ENCODE data around the gene CBFB. TPM values are rescaled to one million over a fixed set of nuclear protein-coding genes. Genes with fewer than 3 reads are reported as not detected.

The CBFB gene
- total and polyA plus RNA-seq, 2 experiments from 2014 or later = 47.4 to 59.0 TPM

GRCh38 chr16:67128417-67128816, 99.5 kb downstream of the CBFB start:
- Histone ChIP-seq H3K79me2 (no peaks in the 10 kb centered on the region), H3K27me3 (no peaks in the 10 kb centered on the region), H2AFZ (no peak overlapping the region), H3K4me2 (no peak overlapping the region), H3K9me2 (replicated peaks; ENCODE audit: insufficient read depth) (no peaks in the 10 kb centered on the region), H3K4me3 (no peak overlapping the region), H3K9me3 (ENCODE audit: low read depth) (no peaks in the 10 kb centered on the region), H4K20me1 (ENCODE audit: insufficient read depth, poor library complexity, severe bottlenecking) (no peaks in the 10 kb centered on the region), H3K4me1 (ENCODE audit: insufficient read depth) (no peaks in the 10 kb centered on the region), H3K36me3 (replicated peaks; ENCODE audit: insufficient read depth, low read depth) (no peaks in the 10 kb centered on the region), H3K27ac (no peak overlapping the region)
- no peak for DNase-seq (ENCODE audit: low spot score)
- TF ChIP-seq EZH2 (IDR thresholded peaks at IDR 0.05; ENCODE audit: borderline replicate concordance) (no peak), CTCF (IDR thresholded peaks at IDR 0.05; ENCODE audit: poor library complexity) (no peak), EZH2phosphoT487 (IDR thresholded peaks at IDR 0.05; ENCODE audit: low read depth, severe bottlenecking, unreplicated experiment) (no peak)

- 98% methylated on average over 3 of the region's 3 CpGs for WGBS (ENCODE audit: low lambda C conversion rate, missing lambda C conversion rate)
- TF ChIP-seq EZH2phosphoT487 (IDR thresholded peaks at IDR 0.05; ENCODE audit: low read depth, severe bottlenecking, unreplicated experiment) (no peak), EZH2 (IDR thresholded peaks at IDR 0.05; ENCODE audit: borderline replicate concordance) (no peak), CTCF (IDR thresholded peaks at IDR 0.05; ENCODE audit: poor library complexity) (no peak)
- H4K20me1 ChIP-seq (ENCODE audit: insufficient read depth, poor library complexity, severe bottlenecking) = no peaks in the 10 kb centered on the region
- H3K79me2 ChIP-seq = no peaks in the 10 kb centered on the region
- H2AFZ ChIP-seq = no peak overlapping the region
- H3K4me2 ChIP-seq = no peak overlapping the region
- no peaks in the 10 kb centered on the region for H3K9me3 ChIP-seq (ENCODE audit: low read depth)
- no peaks in the 10 kb centered on the region for H3K4me1 ChIP-seq (ENCODE audit: insufficient read depth)
- H3K9me2 ChIP-seq (replicated peaks; ENCODE audit: insufficient read depth) = no peaks in the 10 kb centered on the region
- no peak for DNase-seq (ENCODE audit: low spot score)
- H3K36me3 ChIP-seq (replicated peaks; ENCODE audit: insufficient read depth, low read depth) = no peaks in the 10 kb centered on the region
- H3K27me3 ChIP-seq = no peaks in the 10 kb centered on the region
- H3K27ac ChIP-seq = no peak overlapping the region
- H3K4me3 ChIP-seq = no peak overlapping the region
Observed at GRCh38 chr16:67128887-67129286, 99.9 kb downstream of the CBFB start.

GRCh38 chr16:67129422-67129821, 100.5 kb downstream of the CBFB start:
- no peaks in the 10 kb centered on the region for H3K36me3 ChIP-seq (replicated peaks; ENCODE audit: insufficient read depth, low read depth)
- no peak overlapping the region for H3K4me3 ChIP-seq
- H3K4me1 ChIP-seq (ENCODE audit: insufficient read depth) = no peaks in the 10 kb centered on the region
- no peaks in the 10 kb centered on the region for H3K27me3 ChIP-seq
- no peaks in the 10 kb centered on the region for H3K79me2 ChIP-seq
- TF ChIP-seq EZH2phosphoT487 (IDR thresholded peaks at IDR 0.05; ENCODE audit: low read depth, severe bottlenecking, unreplicated experiment) (no peak), EZH2 (IDR thresholded peaks at IDR 0.05; ENCODE audit: borderline replicate concordance) (no peak), CTCF (IDR thresholded peaks at IDR 0.05; ENCODE audit: poor library complexity) (no peak)
- no peak overlapping the region for H3K4me2 ChIP-seq
- 98% methylated on average over 3 of the region's 3 CpGs for WGBS (ENCODE audit: low lambda C conversion rate, missing lambda C conversion rate)
- no peaks in the 10 kb centered on the region for H3K9me3 ChIP-seq (ENCODE audit: low read depth)
- H4K20me1 ChIP-seq (ENCODE audit: insufficient read depth, poor library complexity, severe bottlenecking) = no peaks in the 10 kb centered on the region
- no peak for DNase-seq (ENCODE audit: low spot score)
- H3K9me2 ChIP-seq (replicated peaks; ENCODE audit: insufficient read depth) = no peaks in the 10 kb centered on the region
- H3K27ac ChIP-seq = no peak overlapping the region
- no peak overlapping the region for H2AFZ ChIP-seq

- H2AFZ ChIP-seq = no peak overlapping the region
- WGBS (ENCODE audit: low lambda C conversion rate, missing lambda C conversion rate) = 76% methylated on average over 3 of the region's 3 CpGs
- peak; percentile 34 for DNase-seq (ENCODE audit: low spot score)
- H3K4me1 ChIP-seq (ENCODE audit: insufficient read depth) = no peaks in the 10 kb centered on the region
- no peaks in the 10 kb centered on the region for H3K79me2 ChIP-seq
- no peak overlapping the region for H3K27ac ChIP-seq
- H3K36me3 ChIP-seq (replicated peaks; ENCODE audit: insufficient read depth, low read depth) = no peaks in the 10 kb centered on the region
- no peaks in the 10 kb centered on the region for H3K9me3 ChIP-seq (ENCODE audit: low read depth)
- no peak overlapping the region for H3K4me2 ChIP-seq
- H3K27me3 ChIP-seq = no peaks in the 10 kb centered on the region
- no peak overlapping the region for H3K4me3 ChIP-seq
- H4K20me1 ChIP-seq (ENCODE audit: insufficient read depth, poor library complexity, severe bottlenecking) = no peaks in the 10 kb centered on the region
- no peak for TF ChIP-seq CTCF (IDR thresholded peaks at IDR 0.05; ENCODE audit: poor library complexity)
- no peak for TF ChIP-seq EZH2phosphoT487 (IDR thresholded peaks at IDR 0.05; ENCODE audit: low read depth, severe bottlenecking, unreplicated experiment)
- no peak for TF ChIP-seq EZH2 (IDR thresholded peaks at IDR 0.05; ENCODE audit: borderline replicate concordance)
- no peaks in the 10 kb centered on the region for H3K9me2 ChIP-seq (replicated peaks; ENCODE audit: insufficient read depth)
Observed at GRCh38 chr16:67137605-67138004, 108.7 kb downstream of the CBFB start.

All from hepatocyte (in vitro differentiated cells).